ENCODE measurements around the gene SLC10A7.

SLC10A7 gene

GRCh38 chr4:146278986-146279385 is 242.8 kb downstream of the SLC10A7 start:
- Histone ChIP-seq H3K27me3 (ENCODE audit: control insufficient read depth in 1 of 2, insufficient read depth in 2 of 2, low read length in 2 of 2) (no peaks in the 10 kb centered on the region), H3K9me3 (ENCODE audit: control insufficient read depth in 1 of 2, low read length in 2 of 2) (no peaks in the 10 kb centered on the region), H3K4me1 (ENCODE audit: control insufficient read depth in 1 of 2, insufficient read depth in 2 of 2, low read length in 2 of 2) (peaks cover 0 to 3% of the 10 kb centered on the region in 2 donors), H3K4me3 (ENCODE audit: low read depth in 1 of 2, low read length in 2 of 2) (no peak overlapping the region), H3K36me3 (ENCODE audit: control insufficient read depth in 1 of 2, insufficient read depth in 2 of 2, low read length in 2 of 2) (no peaks in the 10 kb centered on the region), H3K27ac (ENCODE audit: low read depth, low read length) (no peak overlapping the region), H3K9ac (ENCODE audit: low read depth in 1 of 2, low read length in 2 of 2) (no peak overlapping the region)

DNA sequence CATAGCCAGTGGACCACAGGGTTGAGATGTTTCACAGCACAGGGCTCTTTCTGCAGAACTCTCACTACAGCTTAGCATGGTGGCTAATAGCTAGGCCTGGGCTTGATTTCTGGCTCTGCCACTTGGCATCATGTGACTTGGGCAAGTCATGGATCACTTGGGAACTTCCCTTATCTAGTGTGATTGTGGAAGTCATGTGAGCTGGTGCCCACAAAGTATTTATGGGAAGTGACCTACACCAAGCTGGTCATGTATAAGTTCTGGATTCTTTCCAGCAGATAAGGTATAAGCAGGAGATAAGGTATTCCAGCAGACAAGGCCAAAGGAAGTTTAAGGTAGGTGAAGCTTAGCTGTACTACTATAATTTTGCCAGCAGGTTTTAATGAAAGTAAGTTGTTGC is 246.4 kb downstream of the SLC10A7 start:
- H3K4me3 ChIP-seq (ENCODE audit: low read depth in 1 of 2, low read length in 2 of 2) = no peak overlapping the region
- no peak overlapping the region for H3K27ac ChIP-seq (ENCODE audit: low read depth, low read length)
- H3K27me3 ChIP-seq (ENCODE audit: control insufficient read depth in 1 of 2, insufficient read depth in 2 of 2, low read length in 2 of 2) = no peaks in the 10 kb centered on the region
- H3K36me3 ChIP-seq (ENCODE audit: control insufficient read depth in 1 of 2, insufficient read depth in 2 of 2, low read length in 2 of 2) = no peaks in the 10 kb centered on the region
- no peak overlapping the region for H3K9ac ChIP-seq (ENCODE audit: low read depth in 1 of 2, low read length in 2 of 2)
- H3K9me3 ChIP-seq (ENCODE audit: control insufficient read depth in 1 of 2, low read length in 2 of 2) = no peaks in the 10 kb centered on the region
- H3K4me1 ChIP-seq (ENCODE audit: control insufficient read depth in 1 of 2, insufficient read depth in 2 of 2, low read length in 2 of 2) = peaks cover 0 to 3% of the 10 kb centered on the region in 2 donors

DNA sequence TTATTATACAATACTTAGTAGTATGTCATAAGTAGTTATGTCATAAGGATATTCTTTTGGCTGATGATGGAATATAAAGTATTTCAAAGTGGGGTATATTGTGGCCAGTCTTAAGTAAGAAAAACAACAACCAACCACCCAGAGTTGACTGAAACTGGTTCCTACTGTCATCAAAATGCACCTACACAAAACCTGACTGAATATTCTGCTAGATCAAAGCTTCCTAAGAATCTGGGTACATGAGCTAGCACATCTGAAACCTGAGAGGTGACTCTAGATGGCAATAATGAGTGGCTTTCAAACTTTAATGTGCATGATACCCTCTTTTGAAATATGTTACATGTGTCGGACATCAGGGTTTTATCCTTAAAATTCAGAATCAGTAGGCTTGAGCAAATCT is 247.0 kb downstream of the SLC10A7 start:
- Histone ChIP-seq H3K36me3 (ENCODE audit: control insufficient read depth in 1 of 2, insufficient read depth in 2 of 2, low read length in 2 of 2) (no peaks in the 10 kb centered on the region), H3K27me3 (ENCODE audit: control insufficient read depth in 1 of 2, insufficient read depth in 2 of 2, low read length in 2 of 2) (no peaks in the 10 kb centered on the region), H3K4me1 (ENCODE audit: control insufficient read depth in 1 of 2, insufficient read depth in 2 of 2, low read length in 2 of 2) (peaks cover 0 to 3% of the 10 kb centered on the region in 2 donors), H3K9ac (ENCODE audit: low read depth in 1 of 2, low read length in 2 of 2) (no peak overlapping the region), H3K4me3 (ENCODE audit: low read depth in 1 of 2, low read length in 2 of 2) (no peak overlapping the region), H3K27ac (ENCODE audit: low read depth, low read length) (no peak overlapping the region), H3K9me3 (ENCODE audit: control insufficient read depth in 1 of 2, low read length in 2 of 2) (no peaks in the 10 kb centered on the region)

- Histone ChIP-seq H3K27me3 (ENCODE audit: control insufficient read depth in 1 of 2, insufficient read depth in 2 of 2, low read length in 2 of 2) (no peaks in the 10 kb centered on the region), H3K9me3 (ENCODE audit: control insufficient read depth in 1 of 2, low read length in 2 of 2) (no peaks in the 10 kb centered on the region), H3K4me3 (ENCODE audit: low read depth in 1 of 2, low read length in 2 of 2) (no peak overlapping the region), H3K27ac (ENCODE audit: low read depth, low read length) (no peak overlapping the region), H3K9ac (ENCODE audit: low read depth in 1 of 2, low read length in 2 of 2) (no peak overlapping the region), H3K4me1 (ENCODE audit: control insufficient read depth in 1 of 2, insufficient read depth in 2 of 2, low read length in 2 of 2) (peaks cover 0 to 3% of the 10 kb centered on the region in 2 donors), H3K36me3 (ENCODE audit: control insufficient read depth in 1 of 2, insufficient read depth in 2 of 2, low read length in 2 of 2) (no peaks in the 10 kb centered on the region)
Observed at GRCh38 chr4:146273204-146273901, 248.4 kb downstream of the SLC10A7 start.

- no peak overlapping the region for H3K27ac ChIP-seq (ENCODE audit: low read depth, low read length)
- no peaks in the 10 kb centered on the region for H3K9me3 ChIP-seq (ENCODE audit: control insufficient read depth in 1 of 2, low read length in 2 of 2)
- H3K36me3 ChIP-seq (ENCODE audit: control insufficient read depth in 1 of 2, insufficient read depth in 2 of 2, low read length in 2 of 2) = no peaks in the 10 kb centered on the region
- H3K9ac ChIP-seq (ENCODE audit: low read depth in 1 of 2, low read length in 2 of 2) = no peak overlapping the region
- no peaks in the 10 kb centered on the region for H3K27me3 ChIP-seq (ENCODE audit: control insufficient read depth in 1 of 2, insufficient read depth in 2 of 2, low read length in 2 of 2)
- H3K4me3 ChIP-seq (ENCODE audit: low read depth in 1 of 2, low read length in 2 of 2) = no peak overlapping the region
- H3K4me1 ChIP-seq (ENCODE audit: control insufficient read depth in 1 of 2, insufficient read depth in 2 of 2, low read length in 2 of 2) = peaks cover 0 to 3% of the 10 kb centered on the region in 2 donors
Observed at GRCh38 chr4:146271466-146271865, 250.3 kb downstream of the SLC10A7 start.

DNA sequence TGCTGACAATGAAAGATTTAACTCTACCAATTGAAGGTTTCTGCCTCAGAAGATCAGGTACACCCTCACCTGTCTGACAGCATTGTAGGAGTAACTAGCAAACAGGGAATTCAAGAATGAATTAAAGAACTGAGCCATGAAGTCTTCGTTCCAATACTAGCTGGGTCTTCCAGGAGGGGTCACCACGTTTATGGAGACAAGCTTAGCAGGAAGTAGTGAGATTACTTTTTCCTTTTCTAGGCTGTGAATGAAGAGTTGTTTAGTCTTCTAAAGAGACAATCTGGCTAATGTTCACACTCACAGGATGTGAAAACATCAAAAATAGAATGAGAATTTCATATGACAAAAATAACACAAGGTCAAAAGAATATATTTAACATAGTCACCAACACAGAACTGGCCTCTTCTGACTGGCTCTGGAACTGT is 252.5 kb downstream of the SLC10A7 start:
- no peak overlapping the region for H3K27ac ChIP-seq (ENCODE audit: low read depth, low read length)

DNA sequence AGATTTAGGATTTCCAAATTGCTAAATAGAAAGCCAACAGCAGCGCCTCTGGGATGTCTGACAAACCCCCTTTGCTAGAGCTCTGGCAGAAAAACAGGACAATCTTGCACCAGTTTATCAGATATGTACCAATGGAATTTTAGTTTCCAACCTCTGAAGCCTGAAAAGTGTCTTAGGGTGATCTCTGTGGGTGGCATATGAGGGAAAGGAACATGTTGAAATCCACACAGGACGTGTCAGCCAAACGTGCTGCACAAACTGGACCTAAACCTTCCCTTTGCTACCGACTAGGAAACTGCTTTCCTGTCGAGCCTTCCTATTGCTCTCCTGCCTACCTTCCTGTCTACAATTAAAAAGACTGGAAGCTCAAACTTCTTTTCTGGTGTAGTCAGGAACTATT is 253.9 kb downstream of the SLC10A7 start:
- Histone ChIP-seq H3K27me3 (ENCODE audit: control insufficient read depth in 1 of 2, insufficient read depth in 2 of 2, low read length in 2 of 2) (no peaks in the 10 kb centered on the region), H3K27ac (ENCODE audit: low read depth, low read length) (no peak overlapping the region), H3K4me3 (ENCODE audit: low read depth in 1 of 2, low read length in 2 of 2) (no peak overlapping the region), H3K9me3 (ENCODE audit: control insufficient read depth in 1 of 2, low read length in 2 of 2) (no peaks in the 10 kb centered on the region), H3K36me3 (ENCODE audit: control insufficient read depth in 1 of 2, insufficient read depth in 2 of 2, low read length in 2 of 2) (no peaks in the 10 kb centered on the region), H3K4me1 (ENCODE audit: control insufficient read depth in 1 of 2, insufficient read depth in 2 of 2, low read length in 2 of 2) (no peaks in the 10 kb centered on the region), H3K9ac (ENCODE audit: low read depth in 1 of 2, low read length in 2 of 2) (no peak overlapping the region)

More for the DNA sequence above, 252.5 kb downstream of the SLC10A7 start:
- H3K36me3 ChIP-seq (ENCODE audit: control insufficient read depth in 1 of 2, insufficient read depth in 2 of 2, low read length in 2 of 2) = no peaks in the 10 kb centered on the region
- H3K4me1 ChIP-seq (ENCODE audit: control insufficient read depth in 1 of 2, insufficient read depth in 2 of 2, low read length in 2 of 2) = no peaks in the 10 kb centered on the region
- H3K4me3 ChIP-seq (ENCODE audit: low read depth in 1 of 2, low read length in 2 of 2) = no peak overlapping the region
- H3K27me3 ChIP-seq (ENCODE audit: control insufficient read depth in 1 of 2, insufficient read depth in 2 of 2, low read length in 2 of 2) = no peaks in the 10 kb centered on the region
- H3K9ac ChIP-seq (ENCODE audit: low read depth in 1 of 2, low read length in 2 of 2) = no peak overlapping the region
- H3K9me3 ChIP-seq (ENCODE audit: control insufficient read depth in 1 of 2, low read length in 2 of 2) = no peaks in the 10 kb centered on the region

GRCh38 chr4:146265950-146266490 is 255.7 kb downstream of the SLC10A7 start:
- Histone ChIP-seq H3K4me1 (ENCODE audit: control insufficient read depth in 1 of 2, insufficient read depth in 2 of 2, low read length in 2 of 2) (no peaks in the 10 kb centered on the region), H3K4me3 (ENCODE audit: low read depth in 1 of 2, low read length in 2 of 2) (no peak overlapping the region), H3K9ac (ENCODE audit: low read depth in 1 of 2, low read length in 2 of 2) (no peak overlapping the region), H3K9me3 (ENCODE audit: control insufficient read depth in 1 of 2, low read length in 2 of 2) (no peaks in the 10 kb centered on the region), H3K27me3 (ENCODE audit: control insufficient read depth in 1 of 2, insufficient read depth in 2 of 2, low read length in 2 of 2) (no peaks in the 10 kb centered on the region), H3K36me3 (ENCODE audit: control insufficient read depth in 1 of 2, insufficient read depth in 2 of 2, low read length in 2 of 2) (no peaks in the 10 kb centered on the region), H3K27ac (ENCODE audit: low read depth, low read length) (no peak overlapping the region)

- Histone ChIP-seq H3K4me1 (ENCODE audit: control insufficient read depth in 1 of 2, insufficient read depth in 2 of 2, low read length in 2 of 2) (no peaks in the 10 kb centered on the region), H3K9me3 (ENCODE audit: control insufficient read depth in 1 of 2, low read length in 2 of 2) (no peaks in the 10 kb centered on the region), H3K4me3 (ENCODE audit: low read depth in 1 of 2, low read length in 2 of 2) (no peak overlapping the region), H3K36me3 (ENCODE audit: control insufficient read depth in 1 of 2, insufficient read depth in 2 of 2, low read length in 2 of 2) (no peaks in the 10 kb centered on the region), H3K27ac (ENCODE audit: low read depth, low read length) (no peak overlapping the region), H3K9ac (ENCODE audit: low read depth in 1 of 2, low read length in 2 of 2) (no peak overlapping the region), H3K27me3 (ENCODE audit: control insufficient read depth in 1 of 2, insufficient read depth in 2 of 2, low read length in 2 of 2) (no peaks in the 10 kb centered on the region)
Observed at GRCh38 chr4:146263793-146264192, 257.9 kb downstream of the SLC10A7 start.

- no peak overlapping the region for H3K9ac ChIP-seq (ENCODE audit: low read depth in 1 of 2, low read length in 2 of 2)
- H3K9me3 ChIP-seq (ENCODE audit: control insufficient read depth in 1 of 2, low read length in 2 of 2) = no peaks in the 10 kb centered on the region
- H3K27ac ChIP-seq (ENCODE audit: low read depth, low read length) = no peak overlapping the region
- H3K4me1 ChIP-seq (ENCODE audit: control insufficient read depth in 1 of 2, insufficient read depth in 2 of 2, low read length in 2 of 2) = peaks cover 0 to 5% of the 10 kb centered on the region in 2 donors
- H3K36me3 ChIP-seq (ENCODE audit: control insufficient read depth in 1 of 2, insufficient read depth in 2 of 2, low read length in 2 of 2) = peaks cover 0 to 8% of the 10 kb centered on the region in 2 donors
- H3K4me3 ChIP-seq (ENCODE audit: low read depth in 1 of 2, low read length in 2 of 2) = no peak overlapping the region
- no peaks in the 10 kb centered on the region for H3K27me3 ChIP-seq (ENCODE audit: control insufficient read depth in 1 of 2, insufficient read depth in 2 of 2, low read length in 2 of 2)
Observed at GRCh38 chr4:146261041-146261440, 260.7 kb downstream of the SLC10A7 start.

Measured in duodenal mucosa (tissue), 2 donors.